NCI-H2227 treated with DMSO at 0.1 percent for 48 hours (cell line): ENCODE data around the gene HOXD8.

Experiments
- DNase-seq: peaks from one replicate; lab custom pipeline; 2025; lab: John Stamatoyannopoulos, UW

Gene HOXD8

DNA sequence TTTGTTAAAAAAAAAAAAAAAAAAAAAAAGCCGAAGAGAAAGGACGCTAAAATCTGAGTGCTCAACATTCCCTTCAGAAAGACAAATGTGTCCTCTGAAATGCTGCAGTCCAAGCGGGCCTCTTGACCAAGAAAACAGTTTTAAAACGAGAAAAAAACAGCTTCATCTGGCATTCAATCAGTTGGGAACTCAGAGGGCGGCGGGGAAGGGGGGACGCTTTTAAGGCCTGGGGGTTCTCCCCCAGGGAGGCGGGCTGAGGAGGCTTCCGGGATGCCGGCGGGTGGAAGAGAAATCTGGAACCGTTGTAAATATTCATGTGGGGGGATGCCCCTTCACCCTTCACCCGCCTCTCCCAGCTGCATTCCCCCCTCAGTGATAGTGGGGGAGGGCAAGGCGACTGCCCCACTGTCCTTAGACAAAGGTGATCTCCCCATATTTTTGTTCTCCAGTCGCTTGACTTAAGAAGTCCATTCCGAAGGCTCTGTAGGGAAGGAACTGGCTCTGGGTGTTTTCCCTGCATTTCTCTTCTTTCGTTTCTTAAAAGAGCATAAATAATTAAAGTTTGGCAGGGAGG lies 25.7 kb upstream of the HOXD8 start:
- DNase-seq, result no peak

DNA sequence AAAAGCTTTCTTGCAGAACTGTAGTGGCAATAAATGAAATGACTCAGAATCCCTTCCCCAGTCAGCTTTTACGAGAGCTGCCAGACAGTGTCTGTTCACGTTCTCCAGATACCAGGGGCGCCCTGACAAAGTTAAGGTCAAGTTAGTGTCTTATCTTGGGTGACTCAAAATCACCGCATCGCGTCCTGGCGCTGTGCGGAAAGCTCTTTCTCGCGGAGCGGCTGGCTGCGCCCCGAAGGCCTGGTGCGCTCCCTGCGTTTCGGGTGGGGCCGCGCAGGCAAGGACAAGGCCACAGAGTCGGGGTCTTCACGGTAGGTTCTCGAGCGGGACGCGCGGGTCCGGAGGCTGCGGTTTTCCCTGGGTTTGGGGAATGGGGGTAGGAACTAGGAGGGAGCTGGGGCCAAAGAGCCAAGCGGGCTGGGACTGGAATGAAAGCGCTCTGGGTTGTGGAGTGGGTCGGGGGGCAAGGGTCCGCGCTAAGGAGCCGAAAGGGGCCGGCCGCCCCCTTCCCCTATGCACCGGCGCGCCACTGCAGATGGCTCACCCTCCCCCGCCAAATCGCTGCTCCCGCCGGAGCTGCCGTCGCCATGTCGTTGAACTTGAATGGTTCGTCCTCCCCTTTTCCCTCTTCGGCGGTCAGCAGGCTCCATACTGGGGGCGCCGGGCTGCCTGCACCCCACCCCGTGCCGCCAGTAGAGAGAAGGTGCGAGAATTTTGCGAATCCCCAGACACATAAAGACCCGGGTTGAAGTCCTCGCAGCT lies 25.0 kb upstream of the HOXD8 start:
- peak; percentile 22 for DNase-seq

DNA sequence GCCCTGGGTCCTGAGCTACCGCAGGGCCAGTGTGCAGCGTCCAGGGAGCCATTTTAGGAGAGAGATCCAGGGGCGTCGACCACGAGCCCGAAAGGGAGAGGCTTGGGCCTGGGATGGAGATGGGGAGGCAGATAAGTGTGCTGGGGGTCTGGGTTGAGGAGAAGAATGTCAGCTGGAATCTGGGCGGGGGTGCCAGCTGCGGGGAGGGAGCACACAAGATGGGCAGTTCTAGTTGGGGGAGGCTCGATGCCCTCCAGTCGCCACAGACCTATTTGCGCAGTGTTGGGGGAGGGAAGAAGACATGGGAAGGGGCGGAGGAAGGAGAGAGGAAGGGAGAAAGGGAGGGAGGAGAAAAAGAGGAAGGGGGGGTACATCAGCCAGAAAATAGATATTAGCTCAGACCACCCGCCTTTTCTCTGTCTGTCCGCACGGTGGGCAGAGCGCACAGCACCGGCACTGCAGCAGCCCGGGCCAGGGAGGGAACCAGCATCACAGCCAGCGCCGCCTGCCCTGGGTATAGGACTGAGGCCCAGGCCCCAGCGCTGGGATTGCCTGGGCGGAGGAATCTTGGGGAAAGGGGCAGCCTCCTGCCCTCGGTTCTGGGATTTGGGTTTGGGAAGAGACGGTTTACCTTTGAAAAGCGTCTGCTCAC lies 24.3 kb upstream of the HOXD8 start:
- DNase-seq, result peak; percentile 35

DNA sequence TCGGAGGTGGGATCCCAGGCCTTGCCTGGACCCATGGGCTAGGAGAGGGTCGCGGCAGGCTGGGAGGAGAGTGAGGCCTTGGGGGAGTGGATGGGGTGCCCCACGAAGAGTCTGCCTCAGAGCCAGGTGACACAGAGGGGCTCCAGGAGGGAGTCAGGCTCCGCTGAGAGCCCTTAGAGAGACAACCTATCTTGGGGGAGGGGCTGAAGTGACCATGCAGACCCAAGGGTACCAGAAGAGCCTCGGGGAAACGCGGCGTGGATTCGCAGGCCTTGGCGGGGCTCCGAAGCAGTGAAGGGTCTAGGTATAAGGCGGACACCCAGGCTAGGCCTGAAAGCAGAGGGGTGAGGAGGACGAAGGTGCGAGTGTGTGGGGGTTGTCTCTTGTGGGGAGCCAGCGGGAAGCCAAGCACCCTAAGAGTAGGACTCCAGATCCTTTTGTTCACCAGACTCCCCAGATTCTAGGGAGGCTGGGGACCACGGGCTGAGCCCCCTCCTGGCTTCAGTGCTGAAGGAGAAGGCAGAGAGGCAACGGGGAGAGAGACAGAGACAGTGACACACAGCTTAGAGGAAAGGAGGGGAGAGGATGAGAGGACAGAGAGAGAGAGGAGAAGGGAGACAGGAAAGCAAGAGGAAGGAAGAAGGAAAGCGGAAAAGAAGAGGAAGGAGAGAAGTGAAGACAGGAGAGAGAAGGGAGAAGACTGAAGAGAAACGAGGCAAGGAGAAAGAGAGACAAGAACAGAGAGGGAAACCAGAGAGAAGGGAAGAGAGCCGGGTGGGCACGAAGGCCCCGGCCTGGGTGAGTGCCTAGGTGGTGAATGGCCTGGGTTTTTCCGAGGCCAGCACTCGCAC lies 23.6 kb upstream of the HOXD8 start:
- no peak for DNase-seq

DNA sequence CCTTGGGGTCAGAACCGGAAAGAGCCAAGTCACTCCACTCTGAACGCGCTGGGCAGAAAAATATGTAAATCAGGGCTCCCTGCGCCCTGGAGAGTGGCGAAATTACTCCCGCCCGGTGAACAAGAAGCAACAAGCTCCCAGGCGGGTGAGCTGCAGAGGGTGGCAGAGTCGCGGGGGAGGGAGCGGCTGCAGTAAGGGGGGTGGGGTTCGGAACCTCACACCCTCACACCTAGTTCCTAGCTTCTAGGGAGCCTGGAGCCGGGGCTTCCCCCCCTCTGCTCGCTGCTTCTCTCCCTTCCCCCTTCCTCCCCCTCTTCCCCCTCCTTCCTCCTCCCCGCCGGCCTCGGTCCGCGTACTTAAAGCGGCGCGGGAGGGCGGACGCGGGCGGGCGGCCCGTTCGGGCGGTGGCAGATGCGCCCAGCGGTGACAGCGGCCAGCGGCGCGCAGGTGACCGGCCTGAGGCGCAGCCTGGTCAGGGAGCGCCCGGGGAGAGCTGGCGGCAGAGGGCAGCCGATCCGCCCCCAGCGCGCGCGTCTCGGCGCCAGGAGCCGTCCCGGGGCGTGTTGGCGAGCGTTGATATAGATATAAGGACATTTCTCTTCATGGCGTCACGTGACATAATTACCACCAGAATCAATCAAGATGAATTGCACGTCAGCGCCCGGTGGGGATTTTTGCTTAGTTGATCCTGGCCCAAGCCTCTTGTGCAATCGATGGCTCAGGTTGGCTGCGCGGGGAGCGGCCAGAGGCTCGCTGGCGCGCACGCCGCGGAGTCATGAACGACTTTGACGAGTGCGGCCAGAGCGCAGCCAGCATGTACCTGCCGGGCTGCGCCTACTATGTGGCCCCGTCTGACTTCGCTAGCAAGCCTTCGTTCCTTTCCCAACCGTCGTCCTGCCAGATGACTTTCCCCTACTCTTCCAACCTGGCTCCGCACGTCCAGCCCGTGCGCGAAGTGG lies 22.6 kb upstream of the HOXD8 start, which contains the start of gene HOXD11:
Gene HOXD11 (plus strand): TSS at position 700 of the 959 bp plus-strand sequence. CDS start 76 bp downstream, at position 776.
- DNase-seq, result peak; percentile 75

DNA sequence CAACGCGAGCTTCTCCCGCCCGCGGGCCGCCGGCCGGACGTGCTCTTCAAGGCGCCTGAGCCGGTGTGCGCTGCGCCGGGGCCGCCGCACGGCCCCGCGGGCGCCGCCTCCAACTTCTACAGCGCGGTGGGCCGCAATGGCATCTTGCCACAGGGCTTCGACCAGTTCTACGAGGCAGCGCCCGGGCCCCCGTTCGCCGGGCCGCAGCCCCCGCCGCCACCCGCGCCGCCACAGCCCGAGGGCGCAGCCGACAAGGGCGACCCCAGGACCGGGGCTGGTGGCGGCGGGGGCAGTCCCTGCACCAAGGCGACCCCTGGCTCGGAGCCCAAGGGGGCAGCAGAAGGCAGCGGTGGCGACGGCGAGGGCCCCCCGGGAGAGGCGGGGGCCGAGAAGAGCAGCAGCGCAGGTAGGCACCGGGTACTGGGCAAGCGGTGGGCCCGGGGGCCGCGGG lies 21.7 kb upstream of the HOXD8 start:
- no peak for DNase-seq

DNA sequence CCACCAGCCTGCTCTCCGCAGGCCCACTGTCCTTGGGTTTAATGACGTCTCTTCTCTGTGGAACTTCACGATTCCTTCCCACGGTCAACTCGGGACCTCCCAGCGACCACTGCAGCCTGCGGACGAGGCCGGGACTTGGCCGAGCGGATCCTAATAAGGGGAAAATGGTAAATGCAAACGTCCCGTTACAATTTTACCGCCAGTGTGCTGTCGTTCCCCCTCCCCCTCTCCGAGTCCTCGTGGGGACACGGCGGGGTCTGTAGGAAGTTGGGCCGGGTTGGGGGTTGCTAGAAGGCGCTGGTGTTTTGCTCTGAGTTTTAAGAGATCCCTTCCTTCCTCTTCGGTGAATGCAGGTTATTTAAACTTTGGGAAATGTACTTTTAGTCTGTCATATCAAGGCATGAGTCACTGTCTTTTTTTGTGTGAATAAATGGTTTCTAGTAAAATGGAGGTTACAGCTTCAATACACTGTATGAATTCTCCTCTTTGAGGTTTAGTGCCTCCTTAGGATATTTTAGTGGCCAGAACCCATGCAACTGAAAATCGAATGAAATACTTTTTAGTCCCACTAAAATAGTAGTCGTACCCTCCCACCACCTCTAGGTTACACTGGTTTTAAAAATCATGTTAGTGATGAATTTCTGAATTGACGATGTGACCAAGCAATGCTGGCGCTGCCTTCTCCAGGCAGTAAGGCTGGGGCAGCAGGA lies 20.2 kb upstream of the HOXD8 start:
- DNase-seq, result no peak

DNA sequence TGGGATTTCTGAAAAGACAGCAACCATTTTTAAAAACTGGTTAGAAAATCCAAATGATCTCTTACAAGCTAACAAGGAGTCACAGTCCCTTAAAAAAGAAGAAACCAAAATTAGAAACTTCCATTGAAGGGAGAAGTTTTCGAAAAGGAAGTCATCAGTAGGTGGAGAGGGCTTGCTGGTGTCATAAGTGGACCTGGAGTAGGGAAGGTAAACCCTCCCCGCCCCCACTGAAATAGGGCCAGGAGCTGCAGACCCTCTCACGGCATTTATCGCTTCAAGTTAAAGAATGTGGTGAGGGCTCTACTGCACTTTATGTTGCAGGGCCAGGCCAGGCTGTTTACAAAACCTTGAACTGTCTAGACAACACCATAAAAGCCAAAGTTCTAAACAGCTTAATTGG lies 19.6 kb upstream of the HOXD8 start:
- no peak for DNase-seq

DNA sequence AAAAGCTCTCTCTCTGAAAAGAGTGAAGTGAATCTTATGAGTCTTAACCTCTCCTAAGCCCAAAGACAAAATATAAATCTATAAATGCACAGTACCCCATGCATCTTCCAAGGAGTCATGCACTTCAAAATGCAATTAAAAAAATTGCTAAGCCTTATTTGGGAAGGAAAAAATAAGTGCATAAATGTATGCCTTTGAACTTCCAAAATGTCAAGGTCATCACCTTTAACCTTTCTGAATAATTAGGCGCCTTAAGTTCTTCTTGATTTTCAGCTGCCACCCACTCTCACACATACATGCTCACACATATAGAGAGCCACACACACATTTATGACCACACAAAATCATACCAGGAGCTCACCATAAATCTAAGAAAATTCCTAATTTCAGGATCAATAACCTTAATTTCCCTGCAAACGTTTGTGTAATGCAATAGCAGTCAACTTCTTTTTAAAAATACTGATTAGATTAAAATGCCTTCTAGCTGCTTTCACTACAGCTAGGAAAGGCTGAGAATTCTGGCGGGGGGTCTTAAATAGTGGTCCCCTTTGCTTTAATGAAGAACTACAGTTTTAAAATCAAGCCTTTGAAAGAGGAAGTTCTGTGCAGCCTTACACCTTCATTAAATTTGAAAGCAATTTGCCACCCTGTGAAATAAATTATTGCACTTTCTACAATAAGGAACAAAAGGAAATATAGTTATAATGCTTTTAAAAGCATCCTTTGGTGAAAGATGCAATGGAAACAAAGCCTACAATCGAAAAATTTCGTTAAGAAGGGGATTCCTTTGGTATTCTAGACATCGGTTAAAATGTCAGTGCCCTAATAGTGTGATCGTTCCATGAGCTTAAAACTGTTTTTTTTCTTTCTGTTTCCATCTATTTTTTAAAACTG lies 18.8 kb upstream of the HOXD8 start:
- DNase-seq, result no peak

DNA sequence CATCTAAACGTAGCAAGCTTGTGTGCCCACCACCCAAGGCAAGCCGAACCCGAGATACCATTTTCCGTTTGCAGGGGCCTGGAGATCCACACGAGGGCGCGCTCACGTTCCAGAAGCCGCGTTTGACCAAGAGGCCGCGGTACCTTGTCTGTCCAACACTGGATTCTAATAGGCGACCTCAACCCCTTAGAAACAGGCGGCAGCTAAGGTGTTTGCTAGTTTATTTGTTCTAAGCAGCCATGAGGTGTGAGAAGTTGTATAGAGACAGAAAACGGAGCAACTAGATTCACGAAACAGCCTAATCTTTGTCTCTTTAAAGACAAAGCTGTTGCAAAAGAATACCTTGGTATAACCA lies 18.2 kb upstream of the HOXD8 start:
- peak; percentile 46 for DNase-seq

DNA sequence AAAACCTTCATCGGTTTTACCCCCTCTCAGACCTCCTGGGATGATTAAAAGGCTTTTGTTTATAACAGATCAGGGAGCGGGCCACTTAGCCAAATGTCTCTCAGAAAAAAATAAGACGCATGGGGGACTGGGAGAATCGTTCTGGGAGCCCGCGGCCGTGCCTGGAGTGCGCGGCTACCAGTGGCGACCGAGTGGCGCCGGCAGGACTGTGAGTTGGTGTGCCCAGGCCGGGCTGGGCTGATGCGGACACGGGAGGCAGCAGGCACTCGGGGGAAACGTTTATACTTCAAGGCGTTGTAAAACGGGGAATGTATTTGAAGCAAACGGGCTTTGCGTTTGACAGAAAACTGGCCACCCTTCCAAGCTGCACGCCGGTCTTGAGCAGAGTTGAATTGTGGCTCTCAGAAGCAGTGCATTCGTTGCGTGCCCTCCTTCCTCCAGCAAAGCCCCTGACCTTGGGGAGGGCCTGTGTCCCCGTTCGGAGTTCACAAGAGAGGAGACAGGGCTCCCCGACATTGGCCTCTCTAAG lies 17.6 kb upstream of the HOXD8 start:
- no peak for DNase-seq

DNA sequence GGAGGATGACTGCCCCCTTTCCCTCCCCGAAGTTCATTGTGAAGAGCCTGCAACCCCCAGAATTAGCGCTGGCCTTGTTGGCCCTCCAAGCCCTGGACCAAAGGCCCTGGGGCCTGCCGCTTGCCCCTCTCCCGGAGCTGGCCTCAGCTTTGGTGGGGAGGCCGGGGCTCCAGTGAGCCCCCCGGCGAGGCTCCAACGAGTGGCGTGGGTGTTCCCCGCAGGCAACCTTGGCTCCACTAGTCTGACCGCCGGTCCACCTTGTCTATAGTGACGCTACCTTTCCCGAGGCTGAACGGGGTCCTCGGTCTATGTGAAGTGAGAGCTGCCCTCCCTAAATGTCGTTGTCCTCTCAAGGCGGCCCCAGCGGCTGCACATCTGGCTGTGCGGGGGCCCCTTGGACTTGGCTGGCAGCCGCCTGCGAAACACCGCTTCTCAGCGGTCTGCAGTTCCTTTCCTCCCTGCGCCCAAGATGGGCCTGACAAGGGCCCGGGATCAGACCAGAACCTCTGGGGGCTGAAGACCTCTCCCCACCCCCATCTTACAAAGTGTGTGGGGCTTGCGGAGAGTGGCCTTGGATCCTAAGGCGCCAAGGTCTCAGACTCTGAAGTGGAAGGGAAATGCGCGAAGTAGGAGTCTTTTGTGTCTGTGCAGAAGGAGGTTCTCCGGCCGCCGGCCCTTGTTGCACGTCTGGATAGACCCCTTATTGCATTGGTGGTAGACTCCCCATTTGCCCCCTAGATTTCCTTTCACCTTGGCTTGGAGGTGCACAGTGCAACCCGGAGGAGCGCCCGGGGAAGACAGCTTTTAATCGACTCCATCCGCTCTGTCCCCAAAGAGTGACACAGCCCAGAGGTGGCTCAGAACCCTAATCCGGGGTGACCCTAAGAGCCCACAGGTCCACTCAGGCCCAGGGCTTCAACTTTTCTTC lies 16.9 kb upstream of the HOXD8 start:
- DNase-seq, result no peak

DNA sequence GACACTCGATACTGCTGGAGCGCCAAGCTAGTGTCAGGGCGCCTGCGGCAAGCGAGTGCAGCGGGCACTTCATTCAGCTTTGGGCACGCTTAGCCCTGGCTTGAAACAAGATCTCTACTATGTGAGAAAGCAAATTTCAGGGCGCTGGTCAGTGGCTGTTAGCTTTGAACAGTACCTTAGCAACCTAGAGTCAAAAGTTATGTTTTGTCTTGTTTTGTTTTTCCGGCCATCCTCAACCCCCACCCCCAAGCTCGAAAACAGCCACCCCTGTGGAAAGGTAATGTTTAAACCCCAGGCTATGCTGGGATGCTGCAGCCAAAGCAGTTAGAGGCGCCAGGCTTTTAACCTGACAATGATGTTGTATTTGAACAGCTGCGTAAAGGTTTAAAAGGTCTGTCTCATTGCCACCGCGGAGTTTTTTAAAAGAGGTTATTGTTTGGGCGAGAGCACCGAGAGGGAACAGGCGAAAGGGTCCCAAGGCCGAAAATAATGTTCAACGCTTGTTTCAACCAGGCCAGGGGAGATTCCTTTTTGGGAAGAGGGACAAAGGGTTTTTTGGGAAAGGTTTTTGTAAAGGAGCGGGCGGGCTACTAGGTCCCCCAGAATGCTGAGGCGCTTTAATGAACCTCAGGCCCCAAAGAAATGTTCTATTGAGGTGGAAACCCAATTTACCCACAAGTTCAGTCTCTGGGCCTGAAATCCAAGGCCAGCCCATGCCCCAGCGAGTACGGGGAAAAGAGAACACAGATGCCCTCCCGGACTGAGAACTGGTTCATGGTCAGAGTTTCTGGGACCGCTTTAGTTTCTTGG lies 15.2 kb upstream of the HOXD8 start:
- no peak for DNase-seq

DNA sequence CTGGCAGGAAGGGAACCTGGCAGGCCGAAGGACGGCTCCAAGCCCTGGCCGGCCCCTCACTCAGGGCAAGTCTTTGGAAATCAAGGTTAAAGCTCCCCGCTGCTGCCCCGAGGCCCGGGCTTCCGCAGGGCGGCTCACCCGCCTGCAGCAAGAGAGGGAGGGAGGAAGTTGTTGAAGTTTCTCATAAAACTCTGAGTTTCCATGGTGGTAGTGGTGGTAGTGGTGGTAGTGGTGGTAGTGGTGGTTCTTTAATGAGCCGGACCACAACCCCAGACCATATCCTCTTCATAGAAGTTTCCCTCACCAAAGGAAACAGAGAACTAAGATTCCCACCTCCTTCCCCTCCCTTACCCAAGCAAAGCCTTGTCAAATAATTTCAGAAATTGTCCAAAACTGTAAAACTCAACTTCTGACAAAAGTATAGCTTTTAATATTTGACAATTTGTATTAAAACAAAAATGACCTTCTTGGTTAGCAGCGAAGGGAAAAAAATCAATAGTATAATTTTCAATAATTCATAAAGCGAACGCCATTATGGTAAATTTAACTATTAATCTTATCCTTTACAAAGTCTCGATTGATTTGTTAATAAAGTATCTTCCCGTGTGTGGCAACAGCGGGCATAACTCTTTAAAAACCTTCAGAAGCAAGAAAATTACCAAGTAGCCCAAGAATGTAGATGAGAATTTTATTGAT lies 14.4 kb upstream of the HOXD8 start:
- no peak for DNase-seq

DNA sequence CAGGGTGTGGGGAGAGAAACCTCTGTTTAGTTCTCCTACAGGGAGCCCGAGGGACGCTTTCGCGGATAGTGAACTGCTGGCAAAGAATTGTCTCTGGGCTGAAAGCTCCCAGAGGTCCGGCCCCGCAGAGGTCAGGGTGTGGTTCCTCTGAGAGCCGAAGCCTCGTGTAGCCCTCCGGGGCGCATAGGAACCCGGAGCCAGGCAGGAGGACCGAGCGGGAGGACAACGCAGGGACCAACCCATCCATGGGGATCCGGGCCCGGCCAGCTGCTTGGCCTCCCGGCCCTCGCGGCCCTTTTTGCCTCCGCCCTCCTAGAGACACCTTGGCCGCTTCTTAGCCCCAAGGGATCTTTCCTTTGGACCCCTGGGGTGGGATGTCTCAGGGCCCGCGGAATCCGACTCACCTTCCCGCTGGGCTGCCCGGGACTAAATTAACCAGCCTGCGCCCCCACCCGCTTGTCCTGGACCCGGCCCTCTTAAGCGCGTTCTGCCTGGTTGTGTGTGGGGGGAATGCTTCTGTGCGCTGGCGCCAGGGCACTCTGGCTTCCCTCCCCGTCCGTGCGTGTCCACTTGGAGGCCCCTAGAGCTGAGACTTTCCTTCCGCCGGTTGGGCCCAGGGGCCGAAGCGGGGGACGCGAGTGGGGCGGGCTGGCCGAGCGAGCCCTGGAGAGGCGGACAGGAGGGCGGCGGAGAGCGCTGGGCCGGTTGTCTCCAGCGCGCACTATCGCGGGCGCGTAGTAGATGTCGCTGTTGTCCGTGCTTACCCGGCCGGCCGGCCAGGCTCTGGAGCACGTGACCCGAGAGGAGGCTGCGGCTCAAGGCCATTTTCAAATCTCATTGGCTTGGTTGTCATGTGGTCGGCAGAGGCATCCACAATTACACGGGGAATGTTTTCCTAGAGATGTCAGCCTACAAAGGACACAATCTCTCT lies 13.4 kb upstream of the HOXD8 start, which contains the start of gene HOXD10:
Gene HOXD10 (plus strand): TSS at position 896 of the 931 bp plus-strand sequence. CDS start 56 bp downstream, outside the sequence.
- peak; percentile 31 for DNase-seq
